Embryonic facial prominence (tissue), 1 donor: ENCODE measurements around the gene TBCCD1.
A peak's percentile ranks its signal among the peaks of the same experiment; 100 is the strongest.

Experiments used
- DNase-seq: peaks from one replicate; pipeline ENCODE4 v3.0.0-alpha.2; 2016; ENCODE audit errors: extremely low spot score

TBCCD1 gene, protein sequence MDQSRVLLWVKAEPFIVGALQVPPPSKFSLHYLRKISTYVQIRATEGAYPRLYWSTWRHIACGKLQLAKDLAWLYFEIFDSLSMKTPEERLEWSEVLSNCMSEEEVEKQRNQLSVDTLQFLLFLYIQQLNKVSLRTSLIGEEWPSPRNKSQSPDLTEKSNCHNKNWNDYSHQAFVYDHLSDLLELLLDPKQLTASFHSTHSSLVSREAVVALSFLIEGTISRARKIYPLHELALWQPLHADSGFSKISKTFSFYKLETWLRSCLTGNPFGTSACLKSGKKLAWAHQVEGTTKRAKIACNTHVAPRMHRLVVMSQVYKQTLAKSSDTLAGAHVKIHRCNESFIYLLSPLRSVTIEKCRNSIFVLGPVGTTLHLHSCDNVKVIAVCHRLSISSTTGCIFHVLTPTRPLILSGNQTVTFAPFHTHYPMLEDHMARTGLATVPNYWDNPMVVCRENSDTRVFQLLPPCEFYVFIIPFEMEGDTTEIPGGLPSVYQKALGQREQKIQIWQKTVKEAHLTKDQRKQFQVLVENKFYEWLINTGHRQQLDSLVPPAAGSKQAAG

DNA sequence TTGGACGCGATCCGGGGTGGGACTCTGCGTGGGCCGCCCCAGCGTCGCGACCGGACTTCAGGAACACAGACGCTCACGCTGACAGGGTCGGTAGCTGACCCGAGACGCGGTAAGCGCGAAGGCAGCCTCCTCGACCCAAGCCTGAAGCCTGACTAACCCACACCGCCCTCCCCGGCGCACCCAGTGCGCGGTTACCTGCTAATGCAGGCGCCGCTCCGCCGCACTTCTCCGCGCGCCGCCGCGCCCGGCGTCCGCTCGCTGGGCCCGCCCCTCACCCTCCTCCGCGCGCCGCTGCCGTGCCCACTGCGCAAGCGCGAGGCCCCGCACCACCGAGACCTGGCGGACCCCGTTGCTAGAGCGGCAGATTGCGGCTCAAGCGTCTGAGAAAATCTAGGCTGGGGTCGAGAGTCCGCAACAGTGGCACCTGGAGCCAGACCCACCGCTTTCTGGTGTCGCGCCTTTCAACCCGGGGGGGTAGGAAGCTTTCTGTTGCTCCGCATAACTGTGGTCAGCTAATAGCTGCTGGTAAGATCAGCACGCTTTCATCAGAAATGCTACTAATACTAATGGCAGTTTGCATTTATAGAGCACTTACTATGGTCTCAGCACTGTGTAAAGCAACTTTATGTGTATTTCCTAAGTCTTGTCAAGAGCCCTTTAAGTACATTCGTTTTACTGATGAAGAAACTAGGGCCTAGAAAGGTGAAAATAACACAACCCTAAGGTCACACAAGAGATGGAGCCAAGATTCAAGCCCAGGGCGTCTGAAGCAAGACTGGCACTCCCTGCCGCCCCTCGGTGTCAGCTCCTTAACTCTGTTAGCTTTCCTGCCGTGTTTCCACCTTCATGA, at the start of gene TBCCD1:
Gene TBCCD1, minus strand, starts transcription at position 268 of the 850 bp plus-strand sequence. CDS start 3,010 bp downstream, outside the sequence.
- peak; percentile 58 for DNase-seq

DNA sequence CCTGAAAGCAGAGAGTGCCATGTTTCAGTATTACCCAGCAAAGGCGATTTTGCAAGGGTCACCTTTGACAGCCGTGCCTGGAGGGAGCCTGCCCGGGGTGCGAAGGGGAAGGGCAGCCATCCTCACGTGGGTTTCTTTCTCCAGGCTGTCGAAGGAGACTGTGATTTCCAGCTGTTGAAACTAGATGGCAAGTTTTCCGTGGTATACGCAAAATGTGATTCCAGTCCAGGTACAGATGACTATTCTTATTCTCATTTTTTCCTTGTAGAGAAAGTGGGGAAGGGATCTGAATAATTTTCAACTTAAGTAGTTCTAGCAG, 49.1 kb upstream of the TBCCD1 start:
- DNase-seq: no peak

DNA sequence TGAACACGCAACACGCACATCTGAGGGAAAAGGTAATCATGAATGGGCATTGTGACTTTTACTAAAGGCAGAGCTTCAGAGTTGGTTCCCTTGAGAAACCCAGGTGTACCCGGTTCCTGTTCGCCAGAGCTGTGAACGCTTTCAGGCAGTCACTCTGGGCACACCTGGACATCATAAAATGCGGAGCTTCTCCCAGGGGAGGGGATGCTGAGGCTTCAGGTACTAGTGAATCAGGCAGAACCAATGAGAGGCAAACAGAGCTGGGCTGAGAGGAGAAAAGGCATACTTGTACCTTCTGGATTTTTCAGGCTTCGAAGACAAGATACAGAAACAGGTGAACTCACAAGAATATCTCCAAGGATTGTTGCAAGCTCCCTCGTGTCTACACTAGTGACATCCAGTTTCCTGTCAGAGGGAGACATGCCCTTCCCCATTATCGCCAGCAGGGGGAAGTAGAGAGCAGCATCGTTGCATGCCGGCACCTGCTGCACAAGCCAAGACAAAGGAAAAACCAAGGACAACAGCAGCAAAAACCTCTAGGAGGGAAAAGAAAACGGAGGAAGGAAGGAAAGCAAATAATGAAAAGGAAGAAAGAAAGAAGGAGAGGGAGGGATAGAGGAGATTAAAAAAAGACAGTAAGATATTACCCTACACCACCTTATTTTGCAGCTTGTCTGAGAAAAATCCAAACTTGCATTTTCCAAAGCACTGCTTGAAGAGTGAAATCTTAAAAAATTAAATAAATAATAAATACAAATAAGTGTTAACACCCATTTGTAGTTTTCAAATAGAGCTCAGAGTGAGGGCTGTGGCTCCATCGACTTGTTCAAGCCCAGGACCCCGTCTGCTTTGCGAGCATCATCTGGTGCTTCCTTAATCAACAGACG, 47.7 kb upstream of the TBCCD1 start:
- peak; percentile 22 for DNase-seq

DNA sequence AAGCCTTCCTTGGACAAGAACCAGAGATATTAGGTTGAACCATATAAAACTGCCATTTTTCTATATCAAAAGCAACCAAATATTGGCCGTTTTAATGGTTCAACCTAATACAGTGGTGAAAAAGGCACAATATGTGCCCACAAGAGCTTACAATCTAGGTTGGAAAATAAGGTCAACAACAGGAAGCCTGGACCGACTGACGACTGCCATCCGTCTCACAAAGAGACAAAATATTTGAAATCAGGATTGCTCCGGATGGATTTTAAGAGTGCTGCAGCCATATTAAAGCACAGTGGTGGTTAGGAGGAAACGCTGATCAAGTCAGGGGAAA, 47.1 kb upstream of the TBCCD1 start:
- DNase-seq: no peak

DNA sequence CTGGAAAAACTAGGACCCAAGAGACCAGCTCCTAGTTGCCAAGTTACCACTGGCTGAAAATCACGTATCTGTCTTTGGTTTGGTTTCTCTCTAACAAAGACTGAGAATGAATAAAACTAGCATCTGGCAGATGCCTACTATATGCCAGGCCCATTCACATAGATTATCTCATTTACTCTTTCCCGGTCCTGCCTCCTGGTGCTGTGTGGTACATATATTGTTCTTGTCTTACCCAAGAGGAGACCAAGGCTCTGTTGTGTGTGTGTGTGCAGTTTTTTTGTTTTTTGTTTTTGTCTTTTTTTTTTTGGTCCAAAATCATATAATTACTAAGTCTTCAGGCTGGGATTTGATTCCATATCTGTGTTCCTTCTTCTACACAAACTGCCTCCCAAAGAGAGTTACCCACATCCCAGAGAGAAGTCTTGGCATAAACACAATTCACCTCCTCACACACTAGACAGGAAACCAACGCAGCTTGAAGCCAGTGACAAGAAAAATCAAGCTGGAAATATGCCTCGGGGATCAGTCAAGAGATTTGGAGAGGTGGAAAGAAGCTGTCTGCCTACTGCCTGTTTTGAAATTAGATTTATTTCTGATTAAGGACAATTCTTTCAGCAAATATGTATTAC, 46.6 kb upstream of the TBCCD1 start:
- DNase-seq: no peak

DNA sequence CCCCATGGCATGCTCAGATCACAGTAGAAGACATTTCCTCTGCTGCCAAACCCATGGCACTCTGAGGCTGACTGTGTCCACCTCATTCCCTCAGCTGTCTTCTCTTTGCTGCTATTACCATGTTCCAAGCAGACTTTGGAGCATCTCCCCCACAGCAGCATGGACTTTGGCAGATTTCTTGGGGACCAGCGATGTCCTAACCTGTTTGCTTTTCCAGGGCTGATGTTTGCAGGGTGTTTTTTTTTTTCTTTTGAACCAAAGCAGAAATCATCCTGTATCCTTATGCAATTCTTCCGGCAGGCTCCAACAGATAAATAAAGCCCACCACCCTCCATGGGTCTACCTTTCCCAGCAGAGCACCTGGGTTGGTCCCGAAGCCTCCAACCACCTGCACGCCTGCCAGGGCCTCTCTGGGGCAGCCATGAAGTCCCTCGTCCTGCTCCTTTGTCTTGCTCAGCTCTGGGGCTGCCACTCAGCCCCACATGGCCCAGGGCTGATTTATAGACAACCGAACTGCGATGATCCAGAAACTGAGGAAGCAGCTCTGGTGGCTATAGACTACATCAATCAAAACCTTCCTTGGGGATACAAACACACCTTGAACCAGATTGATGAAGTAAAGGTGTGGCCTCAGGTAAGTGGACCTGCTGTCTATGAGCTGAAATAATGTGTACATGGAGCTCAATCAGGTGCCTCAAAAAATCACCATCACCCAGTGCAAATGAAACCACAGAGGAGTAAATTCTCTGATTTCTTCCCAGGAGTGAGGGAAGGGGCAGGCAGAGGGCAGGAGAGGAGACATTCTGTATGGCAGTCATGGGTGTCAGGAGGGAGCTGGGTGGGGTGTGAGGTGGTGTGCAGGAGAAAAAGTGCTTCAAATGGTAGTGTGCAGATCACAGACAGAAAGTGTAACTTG, 45.8 kb upstream of the TBCCD1 start, which contains the start of gene AHSG:
Gene AHSG, plus strand, starts transcription at position 340 of the 916 bp plus-strand sequence. Its CDS starts 82 bp downstream, at position 422.
- no peak for DNase-seq

DNA sequence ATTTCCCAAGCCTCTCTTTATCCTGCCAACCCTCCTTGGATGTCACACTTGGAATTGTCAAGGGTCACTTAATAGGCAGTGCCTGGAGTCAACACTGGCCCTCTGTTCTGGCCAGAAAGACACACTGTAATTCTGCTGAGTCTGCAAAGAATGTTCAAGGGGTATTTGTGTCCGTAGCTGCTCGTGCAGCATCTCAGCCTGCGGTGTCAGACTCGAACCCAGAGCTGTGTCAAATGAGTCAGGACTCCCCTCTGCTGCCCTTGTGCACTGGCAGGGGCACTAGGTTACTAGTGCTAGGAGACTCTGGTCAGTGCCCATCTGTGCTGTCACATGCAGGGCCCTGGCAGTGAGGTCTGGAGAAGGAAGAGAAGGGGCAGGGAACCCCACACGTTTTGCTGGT, 44.9 kb upstream of the TBCCD1 start:
- no peak for DNase-seq

DNA sequence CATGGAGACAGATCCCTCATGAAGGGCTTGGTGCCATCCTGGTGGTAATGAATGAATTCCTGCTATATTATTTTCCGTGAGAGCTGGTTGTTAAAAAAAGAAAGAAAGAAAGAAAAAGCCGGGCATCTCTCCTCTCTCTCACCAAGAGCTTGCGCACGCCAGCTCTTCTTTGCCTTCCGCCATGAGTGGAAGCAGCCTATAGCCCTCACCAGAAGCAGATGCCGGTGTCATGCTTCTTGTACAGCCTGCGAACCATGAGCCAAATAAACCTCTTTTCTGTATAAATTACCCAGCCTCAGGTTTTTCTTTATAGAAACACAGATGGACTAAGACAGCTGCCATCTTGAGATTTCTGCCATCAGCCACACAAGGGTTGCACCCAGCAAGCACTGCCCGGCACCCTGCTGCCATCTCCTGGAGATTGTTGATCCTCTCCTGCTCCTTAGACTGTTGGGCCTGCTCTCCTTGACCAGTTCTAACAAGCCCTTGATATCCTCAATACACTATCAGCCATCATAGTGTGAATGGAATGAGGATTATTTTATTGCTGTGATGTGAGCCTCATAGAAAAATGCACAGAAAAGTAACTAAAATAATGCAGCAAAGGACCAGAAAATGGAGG, 42.2 kb upstream of the TBCCD1 start:
- no peak for DNase-seq

DNA sequence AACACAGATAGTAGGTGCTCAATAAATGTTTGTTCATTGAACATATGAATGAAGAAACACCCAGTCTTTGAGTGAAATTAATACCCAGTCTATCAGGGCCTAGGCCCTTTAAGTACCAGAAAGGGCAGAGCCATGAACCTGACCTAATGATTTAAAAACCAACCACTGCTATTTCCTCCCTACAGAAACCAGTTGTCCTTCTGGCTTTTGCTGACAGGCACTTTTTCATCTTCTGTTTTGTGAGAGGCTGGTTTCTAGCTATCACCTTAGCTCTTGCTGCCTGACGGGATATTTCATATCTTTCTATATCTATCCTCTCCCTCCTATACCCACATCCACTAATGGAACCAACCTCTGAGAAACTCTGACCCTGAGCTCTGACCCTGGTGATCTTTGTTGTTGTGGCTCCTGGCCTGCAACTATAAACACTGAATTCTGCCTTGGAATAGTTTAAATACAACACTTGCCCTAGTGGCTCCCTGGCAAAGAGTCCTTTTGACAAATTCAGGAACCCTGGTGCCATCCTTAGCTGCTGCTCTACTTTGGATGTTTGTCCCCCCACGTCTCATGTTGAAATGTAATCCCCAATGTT, 41.6 kb upstream of the TBCCD1 start:
- DNase-seq: no peak

DNA sequence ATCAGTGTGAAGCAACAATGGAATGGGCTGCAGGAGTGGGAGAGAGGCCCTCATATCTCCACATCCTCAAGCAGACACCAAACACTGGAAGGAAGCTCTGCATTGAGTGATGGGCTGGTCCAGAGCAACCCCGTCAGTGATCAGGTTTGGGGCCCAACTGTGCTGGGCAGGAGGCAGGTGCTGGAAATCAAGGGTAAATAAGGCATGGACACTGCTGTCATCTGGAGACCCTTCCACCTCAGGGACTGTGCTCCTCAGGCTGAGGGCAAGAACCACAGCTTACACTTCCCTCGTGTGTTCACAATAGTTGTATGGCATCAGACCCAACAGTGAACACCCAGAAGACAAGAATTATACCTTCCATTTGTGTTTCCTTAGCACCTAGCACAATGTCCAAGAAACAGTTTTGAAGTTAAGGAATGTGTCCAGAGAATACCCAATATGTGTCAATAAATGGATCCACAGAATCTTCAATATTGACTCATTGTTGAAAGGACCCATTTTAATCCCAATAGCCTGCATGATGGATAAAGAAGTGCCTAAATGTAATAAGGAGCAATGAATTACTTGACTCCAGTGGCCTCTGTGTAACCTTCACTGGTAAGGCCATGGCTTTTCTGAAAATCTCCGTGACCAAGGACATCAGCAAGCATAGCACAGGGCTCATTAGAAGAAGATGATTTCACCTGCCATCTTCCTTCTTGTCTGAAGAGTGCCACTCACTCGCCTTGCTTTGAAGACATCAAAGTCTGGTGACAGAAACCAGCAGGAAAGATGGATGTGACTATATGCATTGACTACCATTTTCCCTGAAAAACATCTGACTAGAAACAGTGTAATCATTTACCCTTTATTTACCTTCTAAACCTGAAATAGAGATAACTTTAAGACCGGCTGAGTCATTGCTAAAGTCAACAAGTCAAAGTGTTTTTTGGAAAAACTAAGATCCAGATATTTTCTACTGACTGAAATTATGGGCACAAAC, 38.7 kb upstream of the TBCCD1 start:
- no peak for DNase-seq

DNA sequence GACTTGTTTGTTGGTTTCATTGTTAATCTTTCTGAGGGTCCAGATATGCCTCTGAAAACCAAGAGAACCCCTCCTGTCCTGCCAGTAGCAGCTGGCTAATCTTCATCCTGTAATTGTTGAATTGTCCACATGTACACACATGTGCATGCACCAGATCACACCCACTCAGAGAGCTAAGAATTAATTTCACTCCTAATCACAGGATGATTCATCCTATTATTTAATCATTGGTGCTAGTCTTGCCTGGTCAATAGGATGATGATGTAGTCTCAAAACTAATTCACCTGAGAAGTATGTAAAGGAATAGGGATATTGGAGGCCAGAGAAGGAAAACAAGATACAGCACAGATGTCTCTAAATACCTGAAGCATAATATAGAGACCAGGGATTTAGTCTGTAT, 37.9 kb upstream of the TBCCD1 start:
- no peak for DNase-seq

DNA sequence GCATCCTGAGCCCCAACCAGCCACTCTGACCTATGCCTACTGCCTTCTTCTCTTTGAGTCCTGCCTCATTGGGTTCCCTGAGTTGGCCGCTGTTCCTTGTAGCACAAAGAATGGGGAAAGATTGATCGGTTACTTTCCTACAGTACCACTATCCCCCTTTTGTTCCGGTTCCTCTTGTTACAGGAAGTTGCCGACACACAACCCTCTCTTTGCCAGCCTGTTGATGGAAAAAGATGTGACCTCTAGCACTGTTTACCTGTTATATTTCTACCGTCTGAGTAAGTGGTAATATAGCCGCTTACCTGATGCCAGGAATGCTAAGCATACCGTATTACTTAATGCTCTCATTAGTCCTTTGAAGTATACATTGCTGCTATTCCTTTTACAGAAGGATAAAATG, 36.0 kb upstream of the TBCCD1 start:
- DNase-seq: no peak

DNA sequence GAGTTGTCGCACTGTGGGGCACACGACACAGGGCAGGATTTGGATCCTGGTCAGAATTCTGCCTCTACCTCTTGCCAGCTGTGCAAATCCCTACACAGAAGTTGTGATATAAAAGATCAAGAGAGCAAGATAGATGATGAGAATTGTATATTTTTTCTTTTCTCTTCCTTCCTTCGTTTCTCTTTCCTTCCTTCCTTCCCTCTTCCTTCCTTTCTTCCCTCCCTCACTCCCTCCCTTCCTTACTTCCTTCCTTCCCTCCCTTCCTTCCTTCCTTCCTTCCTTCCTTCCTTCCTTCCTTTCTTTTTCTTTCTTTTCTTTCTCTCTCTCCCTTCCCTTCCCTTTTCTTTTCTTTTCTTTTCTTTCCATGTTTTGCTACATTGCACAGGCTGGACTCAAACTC, 33.8 kb upstream of the TBCCD1 start:
- DNase-seq: no peak

DNA sequence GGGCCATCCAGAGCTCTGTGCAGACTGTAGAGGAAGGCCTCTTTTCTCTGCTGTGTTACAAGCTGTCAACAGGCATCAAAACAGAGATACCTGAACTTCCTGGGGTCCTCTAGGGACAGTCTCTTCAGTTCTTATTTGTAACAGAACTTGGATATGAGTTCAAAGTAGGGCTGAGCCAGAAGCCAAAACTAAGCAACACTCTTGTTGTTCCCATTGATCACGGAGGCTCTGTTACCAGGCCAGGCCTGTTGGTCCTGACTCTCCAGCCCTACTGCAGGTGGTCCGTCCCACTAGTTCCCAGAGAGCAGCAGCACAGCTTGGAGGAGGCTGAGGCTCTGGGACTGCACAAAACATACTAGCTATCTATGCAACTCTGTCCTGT, 32.6 kb upstream of the TBCCD1 start:
- no peak for DNase-seq

DNA sequence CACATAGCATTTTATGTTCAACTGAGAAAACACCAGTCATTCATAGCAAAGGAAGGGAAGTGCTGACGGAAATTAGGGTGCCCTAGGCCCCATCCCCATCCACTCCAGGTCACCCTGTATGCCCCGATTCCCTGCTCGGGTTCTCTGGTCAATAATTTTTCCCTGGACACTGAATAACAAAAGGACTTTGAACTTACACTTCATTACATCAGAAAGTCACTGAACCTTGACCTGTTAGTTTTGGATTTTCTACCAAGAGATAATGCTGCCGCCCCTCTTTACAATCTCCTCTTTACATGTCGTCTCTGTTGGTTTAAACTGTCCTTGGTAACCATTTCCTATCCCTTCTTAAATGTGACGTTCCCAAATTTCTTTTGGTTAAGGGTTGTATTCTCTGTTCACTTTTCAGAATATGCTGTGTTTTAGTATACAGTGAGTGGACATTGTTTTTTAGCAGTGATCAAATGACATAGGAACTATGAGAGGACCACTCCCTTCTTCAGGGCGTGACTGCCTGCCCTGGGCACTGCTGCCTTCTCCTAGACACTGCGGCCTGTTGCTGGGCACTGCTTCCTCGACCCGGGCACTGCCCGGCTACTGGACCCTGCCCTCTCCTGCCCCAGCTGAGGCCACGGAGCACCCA, 32.1 kb upstream of the TBCCD1 start:
- no peak for DNase-seq

DNA sequence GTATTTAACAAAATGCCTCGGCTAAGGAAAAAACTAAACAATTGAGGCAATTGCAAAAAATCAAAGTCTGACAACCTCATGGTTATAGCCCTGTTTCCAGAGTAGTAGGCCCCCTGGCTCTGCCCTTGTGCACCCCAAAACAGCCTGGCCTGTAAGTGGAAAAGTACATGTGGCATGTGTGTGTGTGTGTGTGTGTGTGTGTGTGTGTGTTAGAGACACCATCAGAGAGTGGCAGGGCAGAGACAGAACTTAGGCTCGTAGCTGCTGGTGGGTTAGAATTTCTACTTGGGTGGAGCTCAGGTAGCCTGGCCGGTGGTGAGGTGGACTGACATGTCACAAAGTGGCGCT, 31.6 kb upstream of the TBCCD1 start:
- no peak for DNase-seq

DNA sequence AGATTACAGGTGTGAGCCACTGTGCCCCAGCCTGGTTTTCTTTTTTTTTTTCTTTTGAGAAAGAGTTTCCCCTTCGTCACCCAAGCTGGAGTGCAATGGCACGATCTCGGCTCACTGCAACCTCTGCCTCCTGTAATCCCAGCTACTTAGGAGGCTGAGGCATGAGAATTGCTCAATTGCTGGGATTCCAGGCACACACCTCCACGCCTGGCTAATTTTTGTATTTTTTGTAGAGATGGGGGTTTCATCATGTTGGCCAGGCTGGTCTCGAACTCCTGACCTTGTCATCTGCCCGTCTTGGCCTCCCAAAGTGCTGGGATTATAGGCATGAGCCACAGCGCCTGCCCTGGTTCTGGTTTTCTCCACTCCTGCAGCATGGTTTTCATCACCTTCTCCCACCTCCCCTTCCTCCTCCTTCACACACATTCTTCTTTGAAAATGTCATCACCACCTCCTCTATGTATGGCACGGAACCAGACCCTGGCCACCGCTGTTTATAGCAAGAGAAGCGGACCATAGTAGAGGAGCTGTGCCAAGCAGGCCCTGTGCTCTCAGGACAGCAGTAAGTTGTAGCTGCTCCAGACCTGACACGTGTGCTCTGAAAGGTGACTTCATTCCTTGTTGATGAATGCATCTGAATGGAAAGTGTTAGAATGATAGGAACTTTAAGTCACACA, 31.1 kb upstream of the TBCCD1 start:
- no peak for DNase-seq
